NCI-H82 treated with DMSO at 0.1 percent for 48 hours (cell line): ENCODE data around the gene TBC1D22A.
"Not testable (repeated sequence)": the region's sequence is repeated elsewhere in the genome, so short reads cannot be mapped to it uniquely, and the experiment has no call there.

Experiments used
- DNase-seq: peaks from one replicate; lab custom pipeline; 2025; ENCODE audit not compliant: unreplicated experiment; lab: John Stamatoyannopoulos, UW

Gene TBC1D22A

GRCh38 chr22:46773076-46773475 is 10.6 kb downstream of the TBC1D22A start:
- no peak for DNase-seq

- no peak for DNase-seq
These were observed 12.0 kb downstream of the TBC1D22A start for GRCh38 chr22:46774253-46774979.

GRCh38 chr22:46774980-46775849 is 12.8 kb downstream of the TBC1D22A start:
- DNase-seq = no peak

GRCh38 chr22:46775850-46776826 is 13.7 kb downstream of the TBC1D22A start:
- DNase-seq = no peak

GRCh38 chr22:46776876-46777608 is 14.6 kb downstream of the TBC1D22A start:
- DNase-seq = no peak

GRCh38 chr22:46777609-46777970 is 15.1 kb downstream of the TBC1D22A start:
- DNase-seq = no peak

- DNase-seq = no peak
These were observed 16.6 kb downstream of the TBC1D22A start for GRCh38 chr22:46779023-46779422.

GRCh38 chr22:46779651-46780050 is 17.2 kb downstream of the TBC1D22A start:
- DNase-seq = no peak

- DNase-seq = no peak
These were observed 18.0 kb downstream of the TBC1D22A start for GRCh38 chr22:46780453-46780852.

GRCh38 chr22:46781291-46781690 is 18.8 kb downstream of the TBC1D22A start:
- no peak for DNase-seq

- not testable (repeated sequence) for DNase-seq
These were observed 19.8 kb downstream of the TBC1D22A start for GRCh38 chr22:46782200-46782599.

- no peak for DNase-seq
These were observed 21.3 kb downstream of the TBC1D22A start for GRCh38 chr22:46783721-46784120.

GRCh38 chr22:46788441-46789172 is 26.2 kb downstream of the TBC1D22A start:
- DNase-seq = no peak

GRCh38 chr22:46789992-46790391 is 27.5 kb downstream of the TBC1D22A start:
- no peak for DNase-seq

- no peak for DNase-seq
These were observed 28.8 kb downstream of the TBC1D22A start for GRCh38 chr22:46791201-46791731.

- no peak for DNase-seq
These were observed 29.8 kb downstream of the TBC1D22A start for GRCh38 chr22:46792061-46792796.

GRCh38 chr22:46792841-46793261 is 30.4 kb downstream of the TBC1D22A start:
- no peak for DNase-seq

GRCh38 chr22:46793497-46793896 is 31.0 kb downstream of the TBC1D22A start:
- DNase-seq = no peak

- DNase-seq = no peak
These were observed 31.6 kb downstream of the TBC1D22A start for GRCh38 chr22:46794067-46794466.
